GM12891 (cell line): Measurements from ENCODE around the gene TMEM150B.
A peak's percentile ranks its signal among the peaks of the same experiment; 100 is the strongest.

Experiments used
- DNase-seq: peaks from one replicate; pipeline ENCODE4 v3.0.0; 2011; ENCODE audit warnings: low spot score; ENCODE audit not compliant: insufficient read length
- FAIRE-seq: peaks from 2 replicates; lab custom pipeline; 2011; peaks lifted over from hg19 to GRCh38; lab: Jason Lieb, UNC
- PAX5 ChIP-seq: IDR thresholded peaks from 2 replicates; pipeline ENCODE4 v1.6.1; 2011; ENCODE audit warnings: low read length, moderate library complexity, mild to moderate bottlenecking; ENCODE audit not compliant: insufficient read depth, severe bottlenecking
- POLR2A ChIP-seq: IDR thresholded peaks from 2 replicates; pipeline ENCODE4 v1.6.1; 2011; ENCODE audit warnings: low read depth, low read length, control low read depth
- POLR2AphosphoS5 ChIP-seq: IDR thresholded peaks from 2 replicates; pipeline ENCODE4 v1.6.1; 2011; ENCODE audit warnings: low read depth, low read length, control low read depth
- POU2F2 ChIP-seq: IDR thresholded peaks from 2 replicates; pipeline ENCODE4 v1.6.1; 2011; ENCODE audit warnings: low read depth, mild to moderate bottlenecking, control low read depth, low read length, moderate library complexity
- SPI1 ChIP-seq: IDR thresholded peaks from 2 replicates; pipeline ENCODE4 v1.6.1; 2011; ENCODE audit warnings: low read depth, low read length, control low read depth
- TAF1 ChIP-seq: IDR thresholded peaks from 2 replicates; pipeline ENCODE4 v1.6.1; 2011; ENCODE audit warnings: low read depth, low read length, control low read depth

Gene TMEM150B

GRCh38 chr19:55306712-55307111, 18.4 kb downstream of the TMEM150B start:
- FAIRE-seq (no peak), DNase-seq (no peak)
- TF ChIP-seq POLR2A (no peak), POLR2AphosphoS5 (no peak), SPI1 (no peak), PAX5 (no peak), TAF1 (no peak), POU2F2 (no peak)

- TF ChIP-seq POLR2AphosphoS5 (no peak), SPI1 (no peak), POU2F2 (no peak), POLR2A (no peak), TAF1 (no peak), PAX5 (no peak)
- no peak for FAIRE-seq
- no peak for DNase-seq
These were observed 19.1 kb downstream of the TMEM150B start for GRCh38 chr19:55305983-55306562.

GRCh38 chr19:55305491-55305890, 19.6 kb downstream of the TMEM150B start:
- no peak for FAIRE-seq
- peak; percentile 59 for DNase-seq
- TF ChIP-seq POLR2AphosphoS5 = no peak
- TF ChIP-seq SPI1 = no peak
- no peak for TF ChIP-seq TAF1
- TF ChIP-seq POU2F2 = no peak
- TF ChIP-seq PAX5 = no peak
- no peak for TF ChIP-seq POLR2A

- FAIRE-seq = no peak
- no peak for DNase-seq
These were observed 20.2 kb downstream of the TMEM150B start for GRCh38 chr19:55304980-55305379.

GRCh38 chr19:55304279-55304978, 20.7 kb downstream of the TMEM150B start:
- DNase-seq (no peak), FAIRE-seq (no peak)
- TF ChIP-seq POLR2AphosphoS5 (no peak), SPI1 (no peak), POU2F2 (no peak), TAF1 (no peak), PAX5 (no peak), POLR2A (no peak)

More at GRCh38 chr19:55304980-55305379, 20.2 kb downstream of the TMEM150B start:
- TF ChIP-seq TAF1 (no peak), PAX5 (no peak), POLR2A (no peak), SPI1 (no peak), POLR2AphosphoS5 (no peak), POU2F2 (no peak)

GRCh38 chr19:55303477-55303876, 21.7 kb downstream of the TMEM150B start:
- DNase-seq (no peak), FAIRE-seq (no peak)
- no peak for TF ChIP-seq TAF1
- no peak for TF ChIP-seq POU2F2
- no peak for TF ChIP-seq POLR2A
- TF ChIP-seq POLR2AphosphoS5 = no peak
- no peak for TF ChIP-seq PAX5
- no peak for TF ChIP-seq SPI1

- FAIRE-seq (no peak), DNase-seq (no peak)
- no peak for TF ChIP-seq POLR2AphosphoS5
These were observed 22.8 kb downstream of the TMEM150B start for GRCh38 chr19:55302318-55302703.

- DNase-seq (peak; percentile 97), FAIRE-seq (peak; percentile 99)
- TF ChIP-seq POU2F2 = no peak
- TF ChIP-seq PAX5 = no peak
- no peak for TF ChIP-seq POLR2A
- no peak for TF ChIP-seq TAF1
- no peak for TF ChIP-seq SPI1
- TF ChIP-seq POLR2AphosphoS5 = no peak
These were observed 23.5 kb downstream of the TMEM150B start for GRCh38 chr19:55301459-55302317.

GRCh38 chr19:55300886-55301458, 24.2 kb downstream of the TMEM150B start:
- DNase-seq (no peak), FAIRE-seq (no peak)
- TF ChIP-seq POLR2AphosphoS5 = no peak
- no peak for TF ChIP-seq PAX5
